ENCODE data around the gene VWA5B1. TPM values are rescaled to one million over a fixed set of nuclear protein-coding genes. Genes with fewer than 3 reads are reported as not detected.

The VWA5B1 gene
- total RNA-seq, 2 donors from 2014 or later = 0.44 TPM; not detected in 1

DNA sequence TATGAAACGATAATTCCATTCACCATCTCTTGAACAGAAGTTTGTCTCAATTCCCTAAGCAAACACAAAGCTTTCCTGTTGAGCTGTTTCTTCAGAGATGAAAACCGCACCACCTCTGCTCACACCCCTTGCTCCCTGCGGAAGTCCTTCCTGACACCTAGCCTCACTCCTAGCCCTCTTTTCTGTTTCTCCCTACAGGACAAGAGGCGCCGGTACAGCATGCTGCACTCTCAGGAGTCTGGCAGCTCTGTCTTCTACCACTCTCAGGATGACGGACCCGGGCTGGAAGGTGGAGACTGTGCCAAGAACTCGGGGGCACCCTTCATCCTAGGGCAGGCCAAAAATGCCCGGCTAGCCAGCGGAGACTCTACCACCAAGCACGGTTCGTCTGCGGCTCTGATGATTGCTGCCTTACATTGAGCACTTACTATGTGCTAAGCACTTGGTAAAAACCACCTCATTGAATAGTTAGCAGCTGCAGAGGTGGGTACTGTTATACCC is 45.5 kb downstream of the VWA5B1 start:
- no peaks in the 10 kb centered on the region for H3K36me3 Mint-ChIP-seq (ENCODE audit: low read depth)
- no peaks in the 10 kb centered on the region for H3K36me3 ChIP-seq (ENCODE audit: control insufficient read depth, insufficient read depth, low read length)
- H3K27me3 ChIP-seq (ENCODE audit: control insufficient read depth, insufficient read depth, low read length, poor library complexity, severe bottlenecking) = peaks cover 16% of the 10 kb centered on the region
- no peak overlapping the region for H3K4me3 Mint-ChIP-seq
- no peak overlapping the region for H3K27ac ChIP-seq (ENCODE audit: low read depth, low read length)
- 90 to 96% methylated on average over 13 of the region's 13 CpGs for WGBS, 2 experiments (ENCODE audit: insufficient coverage in 1 of 2, insufficient read length in 1 of 2)
- peaks cover 46% of the 10 kb centered on the region for H3K27me3 Mint-ChIP-seq (ENCODE audit: insufficient read depth)
- no peak overlapping the region for H3K27ac Mint-ChIP-seq
- no peaks in the 10 kb centered on the region for H3K4me1 ChIP-seq (ENCODE audit: control insufficient read depth, insufficient read depth, low read length)
- H3K4me1 Mint-ChIP-seq = no peaks in the 10 kb centered on the region
- DNase-seq = no peak
- H3K9ac ChIP-seq (ENCODE audit: extremely low read depth, low read length, poor library complexity, severe bottlenecking) = no peak overlapping the region
- H3K4me3 ChIP-seq (ENCODE audit: low read length) = no peak overlapping the region
- no peaks in the 10 kb centered on the region for H3K9me3 Mint-ChIP-seq
- no peaks in the 10 kb centered on the region for H3K9me3 ChIP-seq (ENCODE audit: control insufficient read depth, low read length)
- TF ChIP-seq, protein P1, sequence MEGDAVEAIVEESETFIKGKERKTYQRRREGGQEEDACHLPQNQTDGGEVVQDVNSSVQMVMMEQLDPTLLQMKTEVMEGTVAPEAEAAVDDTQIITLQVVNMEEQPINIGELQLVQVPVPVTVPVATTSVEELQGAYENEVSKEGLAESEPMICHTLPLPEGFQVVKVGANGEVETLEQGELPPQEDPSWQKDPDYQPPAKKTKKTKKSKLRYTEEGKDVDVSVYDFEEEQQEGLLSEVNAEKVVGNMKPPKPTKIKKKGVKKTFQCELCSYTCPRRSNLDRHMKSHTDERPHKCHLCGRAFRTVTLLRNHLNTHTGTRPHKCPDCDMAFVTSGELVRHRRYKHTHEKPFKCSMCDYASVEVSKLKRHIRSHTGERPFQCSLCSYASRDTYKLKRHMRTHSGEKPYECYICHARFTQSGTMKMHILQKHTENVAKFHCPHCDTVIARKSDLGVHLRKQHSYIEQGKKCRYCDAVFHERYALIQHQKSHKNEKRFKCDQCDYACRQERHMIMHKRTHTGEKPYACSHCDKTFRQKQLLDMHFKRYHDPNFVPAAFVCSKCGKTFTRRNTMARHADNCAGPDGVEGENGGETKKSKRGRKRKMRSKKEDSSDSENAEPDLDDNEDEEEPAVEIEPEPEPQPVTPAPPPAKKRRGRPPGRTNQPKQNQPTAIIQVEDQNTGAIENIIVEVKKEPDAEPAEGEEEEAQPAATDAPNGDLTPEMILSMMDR (conservative IDR thresholded peaks at IDR 0.05) = peak; percentile 53

DNA sequence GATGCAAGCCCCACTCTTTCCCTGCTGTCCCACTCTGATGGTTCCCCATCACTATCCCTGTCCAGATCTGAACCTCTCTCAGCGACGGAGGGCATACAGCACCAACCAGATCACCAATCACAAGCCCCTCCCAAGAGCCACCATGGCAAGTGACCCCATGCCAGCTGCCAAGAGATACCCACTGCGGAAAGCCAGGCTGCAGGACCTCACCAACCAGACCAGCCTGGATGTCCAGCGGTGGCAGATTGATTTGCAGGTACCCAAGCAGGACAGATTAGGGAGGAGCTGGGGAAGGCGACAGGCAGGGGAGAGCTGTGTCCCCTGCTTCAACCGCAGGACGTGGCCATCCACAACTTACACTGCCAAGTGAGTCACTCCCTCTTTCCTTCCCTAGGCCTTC is 46.9 kb downstream of the VWA5B1 start:
- no peaks in the 10 kb centered on the region for H3K36me3 ChIP-seq (ENCODE audit: control insufficient read depth, insufficient read depth, low read length)
- Mint-ChIP-seq H3K9me3 (no peaks in the 10 kb centered on the region), H3K4me1 (no peaks in the 10 kb centered on the region), H3K4me3 (no peak overlapping the region), H3K27ac (no peak overlapping the region), H3K36me3 (ENCODE audit: low read depth) (no peaks in the 10 kb centered on the region), H3K27me3 (ENCODE audit: insufficient read depth) (peaks cover 49% of the 10 kb centered on the region)
- H3K4me3 ChIP-seq (ENCODE audit: low read length) = no peak overlapping the region
- no peaks in the 10 kb centered on the region for H3K9me3 ChIP-seq (ENCODE audit: control insufficient read depth, low read length)
- WGBS, 2 experiments (ENCODE audit: insufficient coverage in 1 of 2, insufficient read length in 1 of 2) = 89 to 90% methylated on average over 4 to 7 of the region's 7 CpGs
- no peaks in the 10 kb centered on the region for H3K4me1 ChIP-seq (ENCODE audit: control insufficient read depth, insufficient read depth, low read length)
- no peak overlapping the region for H3K27ac ChIP-seq (ENCODE audit: low read depth, low read length)
- no peak overlapping the region for H3K9ac ChIP-seq (ENCODE audit: extremely low read depth, low read length, poor library complexity, severe bottlenecking)
- DNase-seq = no peak
- H3K27me3 ChIP-seq (ENCODE audit: control insufficient read depth, insufficient read depth, low read length, poor library complexity, severe bottlenecking) = peaks cover 22% of the 10 kb centered on the region
- TF ChIP-seq, protein P1 (conservative IDR thresholded peaks at IDR 0.05) = no peak

DNA sequence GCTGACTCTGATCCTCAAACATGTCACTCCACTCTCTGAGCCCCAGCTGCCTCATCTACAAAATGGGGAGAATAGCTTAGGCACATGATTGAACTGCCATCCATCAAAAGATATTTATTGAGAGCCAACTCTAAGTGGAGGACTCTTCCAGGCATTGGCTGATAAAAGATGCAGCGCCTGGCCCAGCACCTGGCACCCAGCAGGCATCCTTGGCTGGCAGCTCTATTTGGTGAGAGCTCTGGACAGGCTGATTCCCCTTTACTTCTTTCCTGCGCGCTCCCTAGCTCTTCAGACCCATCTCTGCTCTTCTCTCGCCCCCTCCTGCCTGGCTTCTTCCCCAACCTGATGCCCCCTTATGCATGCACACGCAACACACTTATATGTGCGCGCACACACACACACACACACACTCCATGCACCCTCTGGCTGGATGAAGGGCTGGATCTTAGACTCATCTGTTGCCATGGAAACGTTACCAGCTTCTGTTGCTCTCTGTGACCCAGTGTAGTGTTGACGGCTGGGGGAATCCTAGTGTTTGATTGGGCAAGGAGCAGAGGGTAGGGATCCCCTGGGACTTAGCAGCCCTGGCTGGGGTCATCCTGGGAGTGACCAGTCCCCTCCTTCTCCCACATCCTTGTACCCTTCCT is 49.3 kb downstream of the VWA5B1 start:
- TF ChIP-seq, protein P1 (conservative IDR thresholded peaks at IDR 0.05) = no peak
- H3K27ac ChIP-seq (ENCODE audit: low read depth, low read length) = no peak overlapping the region

More for the DNA sequence above, 49.3 kb downstream of the VWA5B1 start:
- peaks cover 7% of the 10 kb centered on the region for H3K4me1 Mint-ChIP-seq
- no peak overlapping the region for H3K4me3 Mint-ChIP-seq
- Histone ChIP-seq H3K36me3 (ENCODE audit: control insufficient read depth, insufficient read depth, low read length) (no peaks in the 10 kb centered on the region), H3K27me3 (ENCODE audit: control insufficient read depth, insufficient read depth, low read length, poor library complexity, severe bottlenecking) (peaks cover 27% of the 10 kb centered on the region), H3K4me3 (ENCODE audit: low read length) (no peak overlapping the region), H3K9me3 (ENCODE audit: control insufficient read depth, low read length) (no peaks in the 10 kb centered on the region), H3K4me1 (ENCODE audit: control insufficient read depth, insufficient read depth, low read length) (no peaks in the 10 kb centered on the region), H3K9ac (ENCODE audit: extremely low read depth, low read length, poor library complexity, severe bottlenecking) (no peak overlapping the region)
- no peak overlapping the region for H3K27ac Mint-ChIP-seq
- H3K36me3 Mint-ChIP-seq (ENCODE audit: low read depth) = no peaks in the 10 kb centered on the region
- H3K9me3 Mint-ChIP-seq = no peaks in the 10 kb centered on the region
- DNase-seq = peak; percentile 65
- WGBS, 2 experiments (ENCODE audit: insufficient coverage in 1 of 2, insufficient read length in 1 of 2) = 69 to 75% methylated on average over 4 to 9 of the region's 9 CpGs
- H3K27me3 Mint-ChIP-seq (ENCODE audit: insufficient read depth) = peaks cover 55% of the 10 kb centered on the region
